ENCODE measurements around the gene PACRG.
"Not testable (repeated sequence)": the region's sequence is repeated elsewhere in the genome, so short reads cannot be mapped to it uniquely, and the experiment has no call there.

Gene PACRG

GRCh38 chr6:162957062-162957461, 229.3 kb downstream of the PACRG start:
- no peak for DNase-seq

GRCh38 chr6:162960679-162961457, 233.1 kb downstream of the PACRG start:
- no peak for DNase-seq

- no peak for DNase-seq
These were observed 234.3 kb downstream of the PACRG start for GRCh38 chr6:162962093-162962492.

- no peak for DNase-seq
These were observed 236.1 kb downstream of the PACRG start for GRCh38 chr6:162963861-162964260.

GRCh38 chr6:162964488-162965140, 236.8 kb downstream of the PACRG start:
- no peak for DNase-seq

- DNase-seq, result no peak
These were observed 237.6 kb downstream of the PACRG start for GRCh38 chr6:162965366-162965765.

- DNase-seq, result no peak
These were observed 242.5 kb downstream of the PACRG start for GRCh38 chr6:162970246-162970645.

GRCh38 chr6:162971356-162971755, 243.6 kb downstream of the PACRG start:
- no peak for DNase-seq

GRCh38 chr6:162973151-162973872, 245.5 kb downstream of the PACRG start:
- no peak for DNase-seq

- peak; percentile 8 for DNase-seq
These were observed 246.2 kb downstream of the PACRG start for GRCh38 chr6:162973980-162974379.

GRCh38 chr6:162974685-162975084, 246.9 kb downstream of the PACRG start:
- no peak for DNase-seq

- DNase-seq, result no peak
These were observed 248.4 kb downstream of the PACRG start for GRCh38 chr6:162976141-162976540.

- DNase-seq, result not testable (repeated sequence)
These were observed 255.5 kb downstream of the PACRG start for GRCh38 chr6:162983234-162983633.

- DNase-seq, result no peak
These were observed 271.0 kb downstream of the PACRG start for GRCh38 chr6:162998777-162999176.

- no peak for DNase-seq
These were observed 272.0 kb downstream of the PACRG start for GRCh38 chr6:162999575-163000285.

GRCh38 chr6:163001330-163001729, 273.6 kb downstream of the PACRG start:
- DNase-seq, result no peak

- no peak for DNase-seq
These were observed 280.4 kb downstream of the PACRG start for GRCh38 chr6:163008186-163008585.

GRCh38 chr6:163008626-163009025, 280.9 kb downstream of the PACRG start:
- DNase-seq, result no peak

GRCh38 chr6:163010145-163010544, 282.4 kb downstream of the PACRG start:
- no peak for DNase-seq

- DNase-seq, result no peak
These were observed 287.0 kb downstream of the PACRG start for GRCh38 chr6:163014736-163015135.

GRCh38 chr6:163017801-163018200, 290.0 kb downstream of the PACRG start:
- DNase-seq, result no peak

- DNase-seq, result no peak
These were observed 292.2 kb downstream of the PACRG start for GRCh38 chr6:163019926-163020325.

GRCh38 chr6:163021054-163021453, 293.3 kb downstream of the PACRG start:
- no peak for DNase-seq
